Measurements from ENCODE around the gene KRTAP5-4. TPM values are rescaled to one million over a fixed set of nuclear protein-coding genes. Genes with fewer than 3 reads are reported as not detected.

Gene KRTAP5-4
- total and polyA plus RNA-seq, 2 donors (not counting 1 experiment from before 2014, with no cell fraction given): not detected

GRCh38 chr11:1641096-1641495, 19.2 kb upstream of the KRTAP5-4 start:
- no peaks in the 10 kb centered on the region for H4K20me1 ChIP-seq (ENCODE audit: control insufficient read depth, extremely low read depth, insufficient read depth, low read length)
- no peak overlapping the region for H3K4me2 ChIP-seq (ENCODE audit: extremely low read depth, insufficient read depth, low read length)
- no peak overlapping the region for H2AFZ ChIP-seq (ENCODE audit: low read length)
- no peak for DNase-seq (ENCODE audit: low read depth in 2 of 2)
- no peaks in the 10 kb centered on the region for H3K4me1 ChIP-seq (ENCODE audit: control insufficient read depth, extremely low read depth, insufficient read depth, low read length)
- TF ChIP-seq EZH2 (IDR thresholded peaks at IDR 0.05; ENCODE audit: low read length, missing control alignments) (no peak), CTCF (conservative IDR thresholded peaks at IDR 0.05 in 1 of 2, IDR thresholded peaks at IDR 0.05 in 1 of 2; ENCODE audit: low read depth in 1 of 2, low read length in 2 of 2) (no peak)
- H3K9ac ChIP-seq (ENCODE audit: insufficient read depth, low read length): no peak overlapping the region
- H3K27ac ChIP-seq (ENCODE audit: insufficient read depth, low read length): no peak overlapping the region
- H3K36me3 ChIP-seq (ENCODE audit: control insufficient read depth, insufficient read depth, low read length): no peaks in the 10 kb centered on the region
- H3K27me3 ChIP-seq (ENCODE audit: control insufficient read depth, insufficient read depth, low read length): peaks cover 6% of the 10 kb centered on the region
- no peaks in the 10 kb centered on the region for H3K79me2 ChIP-seq (ENCODE audit: control insufficient read depth, insufficient read depth, low read length)
- no peaks in the 10 kb centered on the region for H3K9me3 ChIP-seq (ENCODE audit: control insufficient read depth, insufficient read depth, low read depth, low read length)
- no peak overlapping the region for H3K4me3 ChIP-seq (replicated peaks in 1 of 4; ENCODE audit: control extremely low read depth in 1 of 4, insufficient read depth in 1 of 4, low read depth in 3 of 4, low read length in 4 of 4)

GRCh38 chr11:1640076-1640946, 18.4 kb upstream of the KRTAP5-4 start:
- Histone ChIP-seq H3K27ac (ENCODE audit: insufficient read depth, low read length) (no peak overlapping the region), H3K4me2 (ENCODE audit: extremely low read depth, insufficient read depth, low read length) (no peak overlapping the region), H3K4me1 (ENCODE audit: control insufficient read depth, extremely low read depth, insufficient read depth, low read length) (no peaks in the 10 kb centered on the region), H3K4me3 (replicated peaks in 1 of 4; ENCODE audit: control extremely low read depth in 1 of 4, insufficient read depth in 1 of 4, low read depth in 3 of 4, low read length in 4 of 4) (no peak overlapping the region), H3K79me2 (ENCODE audit: control insufficient read depth, insufficient read depth, low read length) (no peaks in the 10 kb centered on the region), H4K20me1 (ENCODE audit: control insufficient read depth, extremely low read depth, insufficient read depth, low read length) (no peaks in the 10 kb centered on the region), H2AFZ (ENCODE audit: low read length) (no peak overlapping the region), H3K36me3 (ENCODE audit: control insufficient read depth, insufficient read depth, low read length) (no peaks in the 10 kb centered on the region), H3K9me3 (ENCODE audit: control insufficient read depth, insufficient read depth, low read depth, low read length) (no peaks in the 10 kb centered on the region), H3K27me3 (ENCODE audit: control insufficient read depth, insufficient read depth, low read length) (peaks cover 6% of the 10 kb centered on the region), H3K9ac (ENCODE audit: insufficient read depth, low read length) (no peak overlapping the region)
- DNase-seq (ENCODE audit: low read depth in 2 of 2): peak in 1 of 2 donors; percentile 18
- TF ChIP-seq EZH2 (IDR thresholded peaks at IDR 0.05; ENCODE audit: low read length, missing control alignments) (no peak), CTCF (conservative IDR thresholded peaks at IDR 0.05 in 1 of 2, IDR thresholded peaks at IDR 0.05 in 1 of 2; ENCODE audit: low read depth in 1 of 2, low read length in 2 of 2) (peak; percentile 63 to 85)

- H3K9me3 ChIP-seq (ENCODE audit: control insufficient read depth, insufficient read depth, low read depth, low read length): no peaks in the 10 kb centered on the region
- H3K79me2 ChIP-seq (ENCODE audit: control insufficient read depth, insufficient read depth, low read length): no peaks in the 10 kb centered on the region
- H3K4me1 ChIP-seq (ENCODE audit: control insufficient read depth, extremely low read depth, insufficient read depth, low read length): no peaks in the 10 kb centered on the region
- no peak overlapping the region for H2AFZ ChIP-seq (ENCODE audit: low read length)
- no peak overlapping the region for H3K4me2 ChIP-seq (ENCODE audit: extremely low read depth, insufficient read depth, low read length)
- no peak overlapping the region for H3K9ac ChIP-seq (ENCODE audit: insufficient read depth, low read length)
- no peaks in the 10 kb centered on the region for H4K20me1 ChIP-seq (ENCODE audit: control insufficient read depth, extremely low read depth, insufficient read depth, low read length)
- no peak overlapping the region for H3K4me3 ChIP-seq (replicated peaks in 1 of 4; ENCODE audit: control extremely low read depth in 1 of 4, insufficient read depth in 1 of 4, low read depth in 3 of 4, low read length in 4 of 4)
- no peaks in the 10 kb centered on the region for H3K36me3 ChIP-seq (ENCODE audit: control insufficient read depth, insufficient read depth, low read length)
- DNase-seq (ENCODE audit: low read depth in 2 of 2): no peak
- TF ChIP-seq CTCF (conservative IDR thresholded peaks at IDR 0.05 in 1 of 2, IDR thresholded peaks at IDR 0.05 in 1 of 2; ENCODE audit: low read depth in 1 of 2, low read length in 2 of 2) (no peak), EZH2 (IDR thresholded peaks at IDR 0.05; ENCODE audit: low read length, missing control alignments) (no peak)
- peaks cover 6% of the 10 kb centered on the region for H3K27me3 ChIP-seq (ENCODE audit: control insufficient read depth, insufficient read depth, low read length)
- H3K27ac ChIP-seq (ENCODE audit: insufficient read depth, low read length): no peak overlapping the region
Measured at GRCh38 chr11:1639666-1640065, 17.7 kb upstream of the KRTAP5-4 start.
